ENCODE data around the gene POLR1F.

POLR1F gene

DNA sequence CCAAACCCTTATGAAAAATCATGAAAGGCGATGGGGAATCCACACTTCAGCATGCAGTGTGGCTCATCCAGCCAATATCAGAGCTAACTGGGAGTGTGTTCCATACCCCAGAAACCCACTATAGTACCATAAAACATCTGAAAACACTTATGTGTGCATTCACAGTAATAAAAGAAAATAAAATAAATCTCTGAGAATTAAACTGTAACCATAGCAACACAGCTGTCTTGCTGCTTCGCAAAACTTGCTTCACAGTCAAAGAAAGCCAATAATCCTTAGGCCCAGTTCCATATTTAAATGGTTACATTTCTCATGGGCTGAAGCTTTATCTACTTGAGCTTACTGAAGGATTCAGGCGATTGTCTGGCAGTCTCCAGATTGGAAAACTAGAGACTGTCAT is 19.9 kb upstream of the POLR1F start:
- TF ChIP-seq EGR1 (IDR thresholded peaks at IDR 0.05), result no peak
- TF ChIP-seq RAD21 (IDR thresholded peaks at IDR 0.05; ENCODE audit: low read depth), result no peak
- no peak for TF ChIP-seq TCF12 (IDR thresholded peaks at IDR 0.05; ENCODE audit: low read depth)
- no peak for TF ChIP-seq YY1 (IDR thresholded peaks at IDR 0.05; ENCODE audit: low read depth)
- no peak for TF ChIP-seq EP300 (IDR thresholded peaks at IDR 0.05; ENCODE audit: borderline replicate concordance)
- TF ChIP-seq TAF1 (IDR thresholded peaks at IDR 0.05; ENCODE audit: low read depth), result no peak
- no peak for TF ChIP-seq FOXM1 (IDR thresholded peaks at IDR 0.05; ENCODE audit: borderline replicate concordance, low read depth)
- TF ChIP-seq REST (IDR thresholded peaks at IDR 0.05; ENCODE audit: low read depth), result no peak

- TF ChIP-seq TEAD4 (IDR thresholded peaks at IDR 0.05) (no peak), FOXM1 (IDR thresholded peaks at IDR 0.05; ENCODE audit: borderline replicate concordance, low read depth) (no peak), REST (IDR thresholded peaks at IDR 0.05; ENCODE audit: low read depth) (no peak)
Measured at GRCh38 chr7:19725770-19726169, 16.9 kb upstream of the POLR1F start.

GRCh38 chr7:19715499-19715898 is 6.7 kb upstream of the POLR1F start:
- TF ChIP-seq FOXM1 (IDR thresholded peaks at IDR 0.05; ENCODE audit: borderline replicate concordance, low read depth) (no peak), TEAD4 (IDR thresholded peaks at IDR 0.05) (no peak), RAD21 (IDR thresholded peaks at IDR 0.05; ENCODE audit: low read depth) (no peak), EGR1 (IDR thresholded peaks at IDR 0.05) (no peak), TCF12 (IDR thresholded peaks at IDR 0.05; ENCODE audit: low read depth) (no peak), CREB1 (IDR thresholded peaks at IDR 0.05; ENCODE audit: low read depth) (no peak), CEBPB (IDR thresholded peaks at IDR 0.05) (no peak), TAF1 (IDR thresholded peaks at IDR 0.05; ENCODE audit: low read depth) (no peak)
- TF ChIP-seq, protein P1, sequence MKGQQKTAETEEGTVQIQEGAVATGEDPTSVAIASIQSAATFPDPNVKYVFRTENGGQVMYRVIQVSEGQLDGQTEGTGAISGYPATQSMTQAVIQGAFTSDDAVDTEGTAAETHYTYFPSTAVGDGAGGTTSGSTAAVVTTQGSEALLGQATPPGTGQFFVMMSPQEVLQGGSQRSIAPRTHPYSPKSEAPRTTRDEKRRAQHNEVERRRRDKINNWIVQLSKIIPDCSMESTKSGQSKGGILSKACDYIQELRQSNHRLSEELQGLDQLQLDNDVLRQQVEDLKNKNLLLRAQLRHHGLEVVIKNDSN (IDR thresholded peaks at IDR 0.05), result no peak

DNA sequence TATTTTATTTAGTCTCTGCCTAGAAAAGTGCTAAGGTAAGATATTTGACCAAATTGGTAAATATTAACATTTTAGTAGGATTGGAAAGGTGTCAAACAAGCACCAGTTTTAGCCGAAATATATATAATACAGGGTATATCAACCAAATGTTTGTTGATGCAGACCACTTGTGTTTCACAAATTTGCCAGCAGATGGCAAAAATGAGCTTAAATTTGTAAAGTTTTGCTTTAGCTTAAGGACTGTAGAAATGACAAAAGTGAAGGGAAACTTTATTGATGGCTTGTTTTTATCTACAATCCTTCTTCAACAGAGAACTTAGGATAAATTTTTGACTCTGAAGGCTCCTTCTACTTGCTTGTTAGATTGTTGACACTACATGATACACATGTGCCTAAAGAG is 4.8 kb upstream of the POLR1F start:
- peak; percentile 57 for TF ChIP-seq RAD21 (IDR thresholded peaks at IDR 0.05; ENCODE audit: low read depth)
- TF ChIP-seq EGR1 (IDR thresholded peaks at IDR 0.05), result no peak

DNA sequence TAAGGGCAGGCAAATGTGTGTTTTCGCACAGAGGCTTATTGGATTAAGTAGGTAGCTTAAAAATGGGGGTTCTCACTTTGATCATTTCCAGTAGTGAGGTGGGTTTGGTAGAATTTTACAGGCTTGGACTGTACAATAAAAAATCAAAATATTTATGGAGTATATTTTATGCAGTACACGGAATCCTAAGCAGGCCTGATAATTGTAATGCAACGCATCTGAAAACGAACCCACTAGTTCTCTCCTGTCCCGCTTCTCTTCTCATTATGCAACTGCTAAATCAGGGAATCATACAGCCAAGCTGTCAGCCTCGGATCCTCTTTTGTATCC is 377 bp upstream of the POLR1F start:
- TF ChIP-seq TAF1 (IDR thresholded peaks at IDR 0.05; ENCODE audit: low read depth) (no peak), EP300 (IDR thresholded peaks at IDR 0.05; ENCODE audit: borderline replicate concordance) (no peak), FOXM1 (IDR thresholded peaks at IDR 0.05; ENCODE audit: borderline replicate concordance, low read depth) (no peak), RAD21 (IDR thresholded peaks at IDR 0.05; ENCODE audit: low read depth) (no peak), YY1 (IDR thresholded peaks at IDR 0.05; ENCODE audit: low read depth) (no peak), TEAD4 (IDR thresholded peaks at IDR 0.05) (no peak), NFIC (IDR thresholded peaks at IDR 0.05) (no peak)
- TF ChIP-seq, protein P1 (IDR thresholded peaks at IDR 0.05), result no peak
- TF ChIP-seq, protein P2, sequence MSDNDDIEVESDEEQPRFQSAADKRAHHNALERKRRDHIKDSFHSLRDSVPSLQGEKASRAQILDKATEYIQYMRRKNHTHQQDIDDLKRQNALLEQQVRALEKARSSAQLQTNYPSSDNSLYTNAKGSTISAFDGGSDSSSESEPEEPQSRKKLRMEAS (IDR thresholded peaks at IDR 0.05), result no peak

DNA sequence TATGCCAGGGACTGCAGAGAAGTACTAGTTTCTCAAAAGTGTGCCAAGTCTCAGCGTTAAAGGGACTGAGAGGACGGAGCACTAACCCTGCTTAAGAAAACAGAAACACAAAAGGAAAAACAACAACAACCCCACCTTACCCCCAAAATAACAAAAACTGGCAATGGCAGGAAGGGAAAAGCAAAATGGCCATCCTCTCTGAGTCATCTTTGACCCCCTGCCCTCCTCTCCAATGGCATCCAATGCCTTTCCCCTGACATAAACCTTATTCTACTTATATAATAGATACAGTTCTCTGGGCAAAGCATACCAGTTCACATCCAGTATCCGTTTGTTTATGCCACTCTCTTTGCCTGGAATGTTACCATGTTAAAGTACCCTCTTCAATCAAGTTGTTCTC is 1.6 kb downstream of the POLR1F start:
- TF ChIP-seq TCF12 (IDR thresholded peaks at IDR 0.05; ENCODE audit: low read depth) (no peak), YY1 (IDR thresholded peaks at IDR 0.05; ENCODE audit: low read depth) (no peak), FOXM1 (IDR thresholded peaks at IDR 0.05; ENCODE audit: borderline replicate concordance, low read depth) (no peak), ZBTB7A (IDR thresholded peaks at IDR 0.05; ENCODE audit: low read depth) (no peak), REST (IDR thresholded peaks at IDR 0.05; ENCODE audit: low read depth) (no peak), EP300 (IDR thresholded peaks at IDR 0.05; ENCODE audit: borderline replicate concordance) (no peak), RAD21 (IDR thresholded peaks at IDR 0.05; ENCODE audit: low read depth) (no peak), CREB1 (IDR thresholded peaks at IDR 0.05; ENCODE audit: low read depth) (no peak), TEAD4 (IDR thresholded peaks at IDR 0.05) (no peak), NFIC (IDR thresholded peaks at IDR 0.05) (no peak), CEBPB (IDR thresholded peaks at IDR 0.05) (no peak), TAF1 (IDR thresholded peaks at IDR 0.05; ENCODE audit: low read depth) (no peak), EGR1 (IDR thresholded peaks at IDR 0.05) (no peak)
- TF ChIP-seq, protein P1 (IDR thresholded peaks at IDR 0.05), result no peak
- TF ChIP-seq, protein P2 (IDR thresholded peaks at IDR 0.05), result no peak
